ENCODE data around the gene UBA52. TPM values are rescaled to one million over a fixed set of nuclear protein-coding genes. Genes with fewer than 3 reads are reported as not detected.

Gene UBA52
- total RNA-seq, 1 experiment from 2014 or later = 1,108 TPM

DNA sequence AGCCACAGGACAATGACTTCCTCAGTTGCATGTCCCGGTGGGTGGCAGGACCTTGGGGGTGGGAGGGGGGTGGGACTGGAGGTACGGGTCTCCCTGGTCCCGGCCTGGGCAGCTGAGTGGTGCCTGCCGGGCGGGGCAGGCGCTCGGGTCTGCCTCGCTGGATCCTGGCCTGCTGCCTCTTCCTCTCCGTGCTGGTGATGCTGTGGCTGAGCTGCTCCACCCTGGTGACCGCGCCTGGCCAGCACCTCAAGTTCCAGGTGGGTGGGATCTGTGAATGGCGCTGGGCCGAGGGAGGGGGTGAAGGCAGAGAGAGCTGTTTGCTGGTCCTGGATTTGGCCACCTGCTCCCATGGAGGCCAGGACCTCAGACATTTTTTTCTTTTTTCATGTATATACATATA is 46.6 kb downstream of the UBA52 start:
- TF ChIP-seq EZH2phosphoT487 (IDR thresholded peaks at IDR 0.05; ENCODE audit: borderline replicate concordance, low read length) (no peak), CTCF (conservative IDR thresholded peaks at IDR 0.05; ENCODE audit: low read depth, low read length) (no peak), EZH2 (IDR thresholded peaks at IDR 0.05; ENCODE audit: low read length, unreplicated experiment) (no peak)
- no peaks in the 10 kb centered on the region for H4K20me1 ChIP-seq (ENCODE audit: low read length)
- no peaks in the 10 kb centered on the region for H3K4me1 ChIP-seq (ENCODE audit: insufficient read depth, low read length)
- no peak for DNase-seq
- POLR2A ChIA-PET (ENCODE audit: unreplicated experiment) = no interaction called here
- no peaks in the 10 kb centered on the region for H3K9me3 ChIP-seq (ENCODE audit: low read length)
- H3K4me2 ChIP-seq (ENCODE audit: low read length) = no peak overlapping the region
- H3K36me3 ChIP-seq (ENCODE audit: low read depth, low read length) = no peaks in the 10 kb centered on the region
- no peaks in the 10 kb centered on the region for H3K79me2 ChIP-seq (ENCODE audit: low read length)
- BruUV-seq (replicated peaks) = no TSS peak
- no peaks in the 10 kb centered on the region for H3K9me2 ChIP-seq (replicated peaks; ENCODE audit: low read length)
- H3K9ac ChIP-seq (ENCODE audit: low read length) = no peak overlapping the region
- no peak overlapping the region for H2AFZ ChIP-seq (ENCODE audit: low read length)
- no peak overlapping the region for H3K27ac ChIP-seq (ENCODE audit: low read length)
- H3F3A ChIP-seq (ENCODE audit: low read length, unreplicated experiment) = no peaks in the 10 kb centered on the region
- H3K27me3 ChIP-seq (ENCODE audit: low read length) = peaks cover 15% of the 10 kb centered on the region
- ATAC-seq = no peak
- CTCF ChIA-PET = no interaction called here
- no peak overlapping the region for H3K4me3 ChIP-seq (ENCODE audit: low read length)
- intact Hi-C loops (cut with micrococcal nuclease) = no loop called here

DNA sequence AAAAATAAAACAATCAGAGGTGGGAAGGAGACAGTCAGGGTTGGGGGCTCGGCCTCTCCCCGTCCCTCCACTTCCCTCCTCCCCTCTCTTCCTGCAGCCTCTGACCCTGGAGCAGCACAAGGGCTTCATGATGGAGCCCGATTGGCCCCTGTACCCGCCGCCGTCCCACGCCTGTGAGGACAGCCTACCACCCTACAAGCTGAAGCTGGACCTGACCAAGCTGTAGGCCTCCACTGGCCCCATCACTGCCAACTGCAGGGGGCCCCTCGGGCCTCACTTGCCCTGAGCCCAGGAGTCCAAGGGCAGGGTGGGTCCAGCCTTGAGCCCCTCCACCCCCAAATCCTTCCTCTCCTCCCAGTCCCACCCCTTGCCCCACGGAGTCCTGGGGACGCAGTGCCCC is 48.7 kb downstream of the UBA52 start:
- POLR2A ChIA-PET (ENCODE audit: unreplicated experiment) = no interaction called here
- H3K9ac ChIP-seq (ENCODE audit: low read length) = no peak overlapping the region
- H4K20me1 ChIP-seq (ENCODE audit: low read length) = no peaks in the 10 kb centered on the region

More for the DNA sequence above, 48.7 kb downstream of the UBA52 start:
- Histone ChIP-seq H3K4me2 (ENCODE audit: low read length) (no peak overlapping the region), H2AFZ (ENCODE audit: low read length) (no peak overlapping the region), H3K9me2 (replicated peaks; ENCODE audit: low read length) (no peaks in the 10 kb centered on the region), H3K27me3 (ENCODE audit: low read length) (no peaks in the 10 kb centered on the region), H3K36me3 (ENCODE audit: low read depth, low read length) (no peaks in the 10 kb centered on the region), H3K4me3 (ENCODE audit: low read length) (no peak overlapping the region), H3F3A (ENCODE audit: low read length, unreplicated experiment) (no peaks in the 10 kb centered on the region), H3K27ac (ENCODE audit: low read length) (no peak overlapping the region), H3K9me3 (ENCODE audit: low read length) (no peaks in the 10 kb centered on the region), H3K79me2 (ENCODE audit: low read length) (no peaks in the 10 kb centered on the region), H3K4me1 (ENCODE audit: insufficient read depth, low read length) (no peaks in the 10 kb centered on the region)
- ATAC-seq (no peak), DNase-seq (no peak)
- BruUV-seq (replicated peaks) = no TSS peak
- TF ChIP-seq EZH2phosphoT487 (IDR thresholded peaks at IDR 0.05; ENCODE audit: borderline replicate concordance, low read length) = no peak
- TF ChIP-seq CTCF (conservative IDR thresholded peaks at IDR 0.05; ENCODE audit: low read depth, low read length) = no peak
- no peak for TF ChIP-seq EZH2 (IDR thresholded peaks at IDR 0.05; ENCODE audit: low read length, unreplicated experiment)
- CTCF ChIA-PET = interaction anchor here (1.2 kb wide), 1 partner anchor 26 kb away, joined by 13 read pairs; no protein-coding TSS in a partner anchor
- intact Hi-C loops (cut with micrococcal nuclease) = no loop called here

All from PC-3 (cell line).